Measurements from ENCODE around the gene UBE2E2. TPM values are rescaled to one million over a fixed set of nuclear protein-coding genes. Genes with fewer than 3 reads are reported as not detected.

Gene UBE2E2
- total RNA-seq, 1 donor from 2014 or later, result 32.5 TPM

DNA sequence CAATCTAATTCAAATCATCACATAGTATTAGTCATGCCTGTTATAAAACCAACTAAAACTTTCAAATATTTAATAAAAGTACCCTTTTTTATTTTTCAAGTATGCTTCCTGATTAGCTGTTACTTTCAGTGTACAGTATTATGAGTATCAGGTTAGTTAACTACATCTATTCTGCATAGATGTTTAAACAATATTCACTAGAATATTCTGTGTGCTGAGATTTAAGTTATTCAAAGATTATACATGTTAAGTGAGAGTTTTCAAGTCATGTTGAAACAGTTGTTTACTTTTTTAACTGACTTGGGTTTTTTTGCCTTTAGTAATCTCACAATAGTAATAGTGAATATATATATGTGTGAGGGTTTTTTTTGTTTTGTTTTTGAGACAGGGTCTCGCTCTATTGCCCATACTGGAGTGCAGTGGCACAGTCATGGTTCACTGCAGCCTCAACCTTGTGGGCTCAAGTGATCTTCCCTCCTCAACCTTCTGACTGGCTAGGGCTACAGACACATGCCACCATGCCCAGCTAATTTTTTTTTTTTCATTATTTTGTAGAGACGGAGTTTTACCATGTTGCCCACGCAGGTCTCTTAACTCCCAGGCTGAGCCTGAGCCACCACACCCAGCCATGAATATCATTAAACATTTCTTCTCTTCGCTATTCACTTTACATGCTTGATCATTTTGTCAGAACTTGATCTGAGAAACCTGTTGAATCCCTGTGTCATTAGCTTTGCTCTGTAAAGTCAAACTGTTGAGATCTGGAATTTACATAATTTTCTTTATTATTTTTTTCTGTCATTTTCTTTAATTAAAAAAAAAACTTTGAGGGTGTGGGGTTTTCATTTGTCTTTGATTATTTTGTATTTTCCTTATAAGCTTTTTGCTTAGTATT, 316.4 kb downstream of the UBE2E2 start:
- no peak overlapping the region for H3K4me3 ChIP-seq (ENCODE audit: low read depth, low read length)
- TF ChIP-seq, protein P1, sequence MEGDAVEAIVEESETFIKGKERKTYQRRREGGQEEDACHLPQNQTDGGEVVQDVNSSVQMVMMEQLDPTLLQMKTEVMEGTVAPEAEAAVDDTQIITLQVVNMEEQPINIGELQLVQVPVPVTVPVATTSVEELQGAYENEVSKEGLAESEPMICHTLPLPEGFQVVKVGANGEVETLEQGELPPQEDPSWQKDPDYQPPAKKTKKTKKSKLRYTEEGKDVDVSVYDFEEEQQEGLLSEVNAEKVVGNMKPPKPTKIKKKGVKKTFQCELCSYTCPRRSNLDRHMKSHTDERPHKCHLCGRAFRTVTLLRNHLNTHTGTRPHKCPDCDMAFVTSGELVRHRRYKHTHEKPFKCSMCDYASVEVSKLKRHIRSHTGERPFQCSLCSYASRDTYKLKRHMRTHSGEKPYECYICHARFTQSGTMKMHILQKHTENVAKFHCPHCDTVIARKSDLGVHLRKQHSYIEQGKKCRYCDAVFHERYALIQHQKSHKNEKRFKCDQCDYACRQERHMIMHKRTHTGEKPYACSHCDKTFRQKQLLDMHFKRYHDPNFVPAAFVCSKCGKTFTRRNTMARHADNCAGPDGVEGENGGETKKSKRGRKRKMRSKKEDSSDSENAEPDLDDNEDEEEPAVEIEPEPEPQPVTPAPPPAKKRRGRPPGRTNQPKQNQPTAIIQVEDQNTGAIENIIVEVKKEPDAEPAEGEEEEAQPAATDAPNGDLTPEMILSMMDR (conservative IDR thresholded peaks at IDR 0.05; ENCODE audit: low read depth, low read length), result no peak
- no peak for DNase-seq (ENCODE audit: low read depth)

DNA sequence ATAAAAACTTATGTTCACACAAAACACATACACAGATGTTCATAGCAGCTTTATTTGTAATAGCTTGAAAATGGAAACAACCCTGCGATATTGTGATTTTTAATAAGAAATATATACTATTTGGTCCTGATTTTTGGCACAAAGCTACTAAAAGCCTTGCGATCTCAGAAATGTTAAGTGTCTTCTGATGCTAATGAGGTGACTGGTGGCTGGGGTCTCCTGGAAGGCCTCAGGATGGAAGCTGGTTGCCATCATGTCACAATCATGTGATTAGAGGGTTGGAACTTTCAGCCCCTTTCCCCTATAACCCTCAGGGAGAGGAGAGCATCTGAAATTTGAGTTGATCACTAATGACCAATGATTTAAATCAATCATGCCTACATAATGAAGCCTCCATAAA, 324.2 kb downstream of the UBE2E2 start:
- H3K4me3 ChIP-seq (ENCODE audit: low read depth, low read length), result no peak overlapping the region
- TF ChIP-seq, protein P1 (conservative IDR thresholded peaks at IDR 0.05; ENCODE audit: low read depth, low read length), result no peak
- no peak for DNase-seq (ENCODE audit: low read depth)

DNA sequence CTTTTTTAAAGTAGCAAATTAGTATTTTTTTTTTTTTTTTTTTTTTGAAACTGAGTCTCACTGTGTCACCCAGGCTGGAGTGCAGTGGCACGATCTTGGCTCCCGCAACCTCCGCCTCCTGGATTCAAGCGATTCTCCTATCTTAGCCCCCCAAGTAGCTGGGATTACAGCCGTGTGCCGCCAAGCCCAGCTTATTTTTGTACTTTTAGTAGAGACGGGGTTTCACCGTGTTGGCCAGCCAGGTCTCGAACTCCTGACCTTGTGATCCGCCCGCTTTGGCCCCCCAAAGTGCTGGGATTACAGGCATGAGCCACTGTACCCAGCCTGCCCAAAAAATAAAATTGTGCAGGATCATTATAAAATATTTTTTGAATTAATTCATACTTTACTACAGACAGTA, 330.5 kb downstream of the UBE2E2 start:
- no peak overlapping the region for H3K4me3 ChIP-seq (ENCODE audit: low read depth, low read length)
- DNase-seq (ENCODE audit: low read depth), result no peak
- TF ChIP-seq, protein P1 (conservative IDR thresholded peaks at IDR 0.05; ENCODE audit: low read depth, low read length), result no peak

DNA sequence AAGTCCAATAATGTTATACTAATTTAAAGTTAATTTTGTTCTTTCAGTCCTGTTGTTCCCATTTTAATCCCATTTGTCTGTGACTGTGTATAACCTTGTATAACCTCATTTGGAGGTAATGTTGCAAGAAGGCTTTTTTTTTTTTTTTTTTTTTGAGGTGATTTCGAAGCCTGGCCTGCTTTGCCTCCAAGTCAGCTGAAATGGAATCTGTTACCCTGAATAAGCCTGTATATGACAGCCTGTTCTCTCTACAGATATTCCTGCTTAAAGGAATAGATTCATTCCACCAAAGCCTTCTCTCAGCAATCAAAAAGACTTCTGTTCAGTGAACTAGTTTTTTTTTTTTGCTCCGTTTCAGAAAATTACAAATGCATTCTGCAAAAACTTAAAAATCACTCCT, 330.9 kb downstream of the UBE2E2 start:
- H3K4me3 ChIP-seq (ENCODE audit: low read depth, low read length), result no peak overlapping the region
- TF ChIP-seq, protein P1 (conservative IDR thresholded peaks at IDR 0.05; ENCODE audit: low read depth, low read length), result no peak
- DNase-seq (ENCODE audit: low read depth), result no peak

DNA sequence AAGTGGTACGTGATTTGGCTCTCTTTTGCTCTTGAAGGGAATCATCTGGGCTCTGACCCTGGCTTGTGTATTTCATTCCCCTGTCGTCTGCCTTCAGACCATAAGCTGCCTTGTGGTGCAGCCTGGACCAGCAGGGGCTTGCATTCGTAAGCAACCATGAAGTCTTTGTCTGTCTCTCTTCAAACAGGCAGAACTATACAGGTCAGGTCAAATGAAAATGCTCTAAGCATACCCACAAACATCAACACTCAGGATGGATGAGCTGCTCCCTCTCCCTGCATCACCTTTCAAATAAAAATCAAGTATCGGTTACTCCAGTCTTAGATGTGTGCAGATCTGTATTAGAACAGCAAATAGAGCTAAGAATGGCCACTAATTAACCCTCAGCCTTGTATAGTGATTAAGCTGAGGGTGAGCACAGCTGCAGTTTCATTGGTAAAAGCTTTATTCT, 334.0 kb downstream of the UBE2E2 start:
- DNase-seq (ENCODE audit: low read depth), result no peak
- TF ChIP-seq, protein P1 (conservative IDR thresholded peaks at IDR 0.05; ENCODE audit: low read depth, low read length), result no peak
- H3K4me3 ChIP-seq (ENCODE audit: low read depth, low read length), result no peak overlapping the region

DNA sequence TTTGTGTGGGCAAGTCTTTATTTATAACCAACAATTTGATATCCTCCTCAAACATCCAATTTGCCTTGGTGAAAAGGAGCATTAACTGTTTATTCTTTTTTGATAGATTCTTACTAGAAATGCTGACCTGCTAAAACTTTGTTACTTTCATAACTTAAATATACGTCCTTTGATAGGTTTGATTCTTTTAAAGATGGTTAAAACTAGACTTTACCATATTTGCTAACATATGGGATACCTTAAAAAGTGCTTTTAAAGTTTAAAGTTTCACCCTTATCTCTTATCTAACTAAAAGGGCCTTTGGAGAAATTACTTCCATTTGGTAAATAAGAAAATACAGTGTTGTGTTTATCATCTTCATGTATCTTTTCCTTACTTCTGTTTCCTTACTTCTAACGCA, 336.1 kb downstream of the UBE2E2 start:
- H3K4me3 ChIP-seq (ENCODE audit: low read depth, low read length), result no peak overlapping the region
- no peak for DNase-seq (ENCODE audit: low read depth)
- TF ChIP-seq, protein P1 (conservative IDR thresholded peaks at IDR 0.05; ENCODE audit: low read depth, low read length), result no peak

- DNase-seq (ENCODE audit: low read depth), result no peak
- TF ChIP-seq, protein P1 (conservative IDR thresholded peaks at IDR 0.05; ENCODE audit: low read depth, low read length), result no peak
- H3K4me3 ChIP-seq (ENCODE audit: low read depth, low read length), result no peak overlapping the region
Measured at GRCh38 chr3:23540600-23540999, 337.5 kb downstream of the UBE2E2 start.

Measured in epithelial cell of proximal tubule (primary cell).